Osteocyte (in vitro differentiated cells): ENCODE measurements around the gene PSMG4. TPM values are rescaled to one million over a fixed set of nuclear protein-coding genes. Genes with fewer than 3 reads are reported as not detected.

Experiments
- DNase-seq: peaks from one replicate; pipeline ENCODE4 v3.0.0; 2021; ENCODE audit warnings: mixed read lengths; ENCODE audit not compliant: unreplicated experiment; ENCODE audit errors: extremely low spot score
- H3K27ac Mint-ChIP-seq: one replicate; pipeline ENCODE4 v1.8.0; 2021; ENCODE audit warnings: mild to moderate bottlenecking, mixed read lengths; ENCODE audit not compliant: unreplicated experiment
- H3K27me3 Mint-ChIP-seq: one replicate; pipeline ENCODE4 v1.8.0; 2021; ENCODE audit warnings: mixed read lengths; ENCODE audit not compliant: unreplicated experiment
- H3K36me3 Mint-ChIP-seq: one replicate; pipeline ENCODE4 v1.8.0; 2021; ENCODE audit warnings: mixed read lengths; ENCODE audit not compliant: unreplicated experiment
- H3K4me1 Mint-ChIP-seq: one replicate; pipeline ENCODE4 v1.8.0; 2021; ENCODE audit warnings: mixed read lengths; ENCODE audit not compliant: unreplicated experiment
- H3K4me3 Mint-ChIP-seq: one replicate; pipeline ENCODE4 v1.8.0; 2021; ENCODE audit warnings: mild to moderate bottlenecking, moderate library complexity, mixed read lengths; ENCODE audit not compliant: unreplicated experiment
- H3K9me3 Mint-ChIP-seq: one replicate; pipeline ENCODE4 v1.8.0; 2021; ENCODE audit warnings: mixed read lengths; ENCODE audit not compliant: unreplicated experiment
- CTCF ChIP-seq: fragments of 200-600 bp; sonication (generic); IDR thresholded peaks from 2 replicates; pipeline ENCODE4 v1.5.0; 2021; ENCODE audit warnings: antibody characterized with exemption, mild to moderate bottlenecking, moderate library complexity
- total RNA-seq: library from RNA; stranded (reverse); gene quantifications from 2 replicates; pipeline ENCODE4 v1.2.1, GENCODE V29; 2021

Gene PSMG4
- total RNA-seq, 1 donor from 2014 or later, result 22.0 TPM

- Mint-ChIP-seq H3K27me3 (no peaks in the 10 kb centered on the region), H3K36me3 (peaks cover 49% of the 10 kb centered on the region), H3K9me3 (no peaks in the 10 kb centered on the region), H3K4me3 (no peak overlapping the region), H3K27ac (no peak overlapping the region), H3K4me1 (no peaks in the 10 kb centered on the region)
- DNase-seq, result no peak
- TF ChIP-seq CTCF, result no peak
Observed at GRCh38 chr6:3269281-3269975, 10.7 kb downstream of the PSMG4 start.

GRCh38 chr6:3270258-3270657 lies 11.5 kb downstream of the PSMG4 start:
- Mint-ChIP-seq H3K9me3 (no peaks in the 10 kb centered on the region), H3K27me3 (no peaks in the 10 kb centered on the region), H3K4me3 (no peak overlapping the region), H3K27ac (no peak overlapping the region), H3K4me1 (no peaks in the 10 kb centered on the region), H3K36me3 (peaks cover 44% of the 10 kb centered on the region)
- DNase-seq, result no peak
- no peak for TF ChIP-seq CTCF

GRCh38 chr6:3271756-3272155 lies 13.0 kb downstream of the PSMG4 start:
- H3K9me3 Mint-ChIP-seq, result no peaks in the 10 kb centered on the region
- DNase-seq, result no peak
- H3K27ac Mint-ChIP-seq, result no peak overlapping the region
- TF ChIP-seq CTCF, result no peak
- H3K4me3 Mint-ChIP-seq, result no peak overlapping the region
- H3K36me3 Mint-ChIP-seq, result peaks cover 44% of the 10 kb centered on the region
- H3K4me1 Mint-ChIP-seq, result peaks cover 2% of the 10 kb centered on the region
- H3K27me3 Mint-ChIP-seq, result no peaks in the 10 kb centered on the region

- Mint-ChIP-seq H3K4me3 (no peak overlapping the region), H3K27me3 (no peaks in the 10 kb centered on the region), H3K27ac (no peak overlapping the region), H3K36me3 (peaks cover 42% of the 10 kb centered on the region), H3K4me1 (peaks cover 2% of the 10 kb centered on the region), H3K9me3 (no peaks in the 10 kb centered on the region)
- TF ChIP-seq CTCF, result no peak
- DNase-seq, result no peak
Observed at GRCh38 chr6:3272911-3273547, 14.3 kb downstream of the PSMG4 start.

GRCh38 chr6:3273707-3274521 lies 15.2 kb downstream of the PSMG4 start:
- Mint-ChIP-seq H3K27ac (no peak overlapping the region), H3K4me3 (no peak overlapping the region), H3K36me3 (peaks cover 33% of the 10 kb centered on the region), H3K27me3 (no peaks in the 10 kb centered on the region), H3K4me1 (peaks cover 2% of the 10 kb centered on the region), H3K9me3 (no peaks in the 10 kb centered on the region)
- TF ChIP-seq CTCF, result no peak
- no peak for DNase-seq
